GM21717 (cell line): Measurements from ENCODE around the gene CLEC3B.
"Not testable (repeated sequence)": the region's sequence is repeated elsewhere in the genome, so short reads cannot be mapped to it uniquely, and the experiment has no call there.

Source experiments
- ATAC-seq: cut with Tn5 transposase; IDR thresholded peaks from one replicate; pipeline ENCODE4 v1.9.1; 2021; ENCODE audit warnings: mild to moderate bottlenecking, moderate library complexity; ENCODE audit not compliant: unreplicated experiment

CLEC3B gene

DNA sequence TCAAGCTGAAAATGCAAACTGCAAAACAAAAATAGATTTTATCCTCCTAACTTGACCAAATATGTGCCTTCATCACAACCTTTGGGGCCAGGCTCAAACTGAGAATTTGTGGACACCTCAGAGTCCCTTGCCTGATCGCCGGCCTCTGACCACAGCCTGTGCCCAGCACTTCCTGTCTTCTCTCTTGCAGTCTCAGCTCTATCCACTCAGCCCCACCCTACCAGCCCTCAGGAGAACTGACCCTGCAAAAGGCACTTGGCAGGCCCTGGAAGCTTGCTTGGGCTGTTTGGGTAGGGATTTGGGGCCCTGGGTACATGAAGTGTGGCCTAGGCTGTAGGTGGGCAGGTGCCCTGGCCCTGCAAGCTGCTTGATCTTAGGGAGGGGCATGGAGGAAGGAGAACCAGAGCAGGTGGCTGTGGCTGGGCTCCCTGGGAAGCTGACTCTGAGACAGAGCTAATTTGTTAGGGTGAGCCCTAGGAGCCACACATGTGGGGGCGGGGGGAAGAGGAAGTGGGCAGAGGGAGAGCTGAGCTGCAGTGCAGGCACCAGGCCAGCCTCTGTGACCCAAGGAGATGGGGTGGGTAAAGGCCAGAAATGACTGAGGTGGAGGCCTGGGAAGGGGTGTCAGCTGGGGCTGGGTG is 8.6 kb downstream of the CLEC3B start:
- ATAC-seq: no peak

DNA sequence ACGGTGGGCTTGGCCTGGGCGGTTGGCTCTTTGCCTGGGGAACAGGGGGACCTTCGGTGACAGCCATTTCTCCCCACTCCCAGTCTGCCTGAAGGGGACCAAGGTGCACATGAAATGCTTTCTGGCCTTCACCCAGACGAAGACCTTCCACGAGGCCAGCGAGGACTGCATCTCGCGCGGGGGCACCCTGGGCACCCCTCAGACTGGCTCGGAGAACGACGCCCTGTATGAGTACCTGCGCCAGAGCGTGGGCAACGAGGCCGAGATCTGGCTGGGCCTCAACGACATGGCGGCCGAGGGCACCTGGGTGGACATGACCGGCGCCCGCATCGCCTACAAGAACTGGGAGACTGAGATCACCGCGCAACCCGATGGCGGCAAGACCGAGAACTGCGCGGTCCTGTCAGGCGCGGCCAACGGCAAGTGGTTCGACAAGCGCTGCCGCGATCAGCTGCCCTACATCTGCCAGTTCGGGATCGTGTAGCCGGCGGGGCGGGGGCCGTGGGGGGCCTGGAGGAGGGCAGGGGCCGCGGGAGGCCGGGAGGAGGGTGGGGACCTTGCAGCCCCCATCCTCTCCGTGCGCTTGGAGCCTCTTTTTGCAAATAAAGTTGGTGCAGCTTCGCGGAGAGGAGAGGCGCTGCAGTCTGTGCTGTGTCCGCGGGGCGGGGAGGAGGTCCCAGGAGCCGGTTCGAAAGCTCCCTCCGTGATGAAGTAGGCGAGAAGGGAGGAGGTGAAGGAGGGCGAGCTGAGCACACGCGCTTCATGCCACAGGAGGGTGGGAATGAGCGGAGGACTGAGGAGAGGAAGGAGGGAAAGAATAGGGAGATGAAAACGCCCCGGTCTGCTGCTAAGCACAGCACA is 9.6 kb downstream of the CLEC3B start:
- ATAC-seq: no peak

- peak; percentile 73 for ATAC-seq
These were observed 11.8 kb downstream of the CLEC3B start for GRCh38 chr3:45037720-45038455.

DNA sequence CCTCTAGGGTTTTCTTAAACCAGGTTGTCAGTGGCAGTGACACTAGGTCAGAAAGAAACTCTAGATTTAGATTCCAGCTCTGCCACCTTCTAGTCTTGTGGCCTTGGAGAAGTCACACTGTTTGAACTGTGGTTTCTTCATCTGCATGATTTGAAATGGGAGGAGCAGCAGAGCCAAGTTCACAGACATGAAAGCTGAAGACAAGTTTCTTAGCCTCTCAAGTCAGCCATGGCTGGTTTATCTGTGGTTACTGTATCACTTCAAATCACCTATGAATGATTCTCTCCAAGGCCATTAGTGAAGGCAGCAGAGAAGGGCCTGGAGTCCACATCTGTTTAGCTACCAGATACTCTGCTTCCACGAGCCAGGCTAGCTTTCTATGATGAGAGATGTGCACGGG is 15.6 kb downstream of the CLEC3B start:
- no peak for ATAC-seq

DNA sequence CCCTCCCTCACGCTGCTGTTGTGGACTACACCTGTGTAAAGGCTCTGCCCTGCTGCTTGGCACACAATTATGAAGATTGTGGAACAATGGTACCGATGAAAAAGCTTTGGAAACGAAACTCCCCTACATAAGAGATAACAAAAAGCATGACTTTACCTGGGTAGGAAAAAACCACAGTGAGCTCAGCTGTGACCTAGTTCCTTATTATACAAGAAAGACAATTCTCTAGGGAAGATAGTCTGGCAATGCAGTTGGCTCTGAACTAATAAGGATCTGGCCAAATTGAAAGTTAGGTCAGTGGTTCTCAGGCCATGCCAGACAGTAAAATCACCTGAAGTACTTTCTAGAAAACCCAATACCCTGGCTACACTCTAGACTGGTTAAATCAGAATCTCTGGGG is 16.1 kb downstream of the CLEC3B start:
- no peak for ATAC-seq

GRCh38 chr3:45043728-45044299 is 17.7 kb downstream of the CLEC3B start:
- ATAC-seq: no peak

DNA sequence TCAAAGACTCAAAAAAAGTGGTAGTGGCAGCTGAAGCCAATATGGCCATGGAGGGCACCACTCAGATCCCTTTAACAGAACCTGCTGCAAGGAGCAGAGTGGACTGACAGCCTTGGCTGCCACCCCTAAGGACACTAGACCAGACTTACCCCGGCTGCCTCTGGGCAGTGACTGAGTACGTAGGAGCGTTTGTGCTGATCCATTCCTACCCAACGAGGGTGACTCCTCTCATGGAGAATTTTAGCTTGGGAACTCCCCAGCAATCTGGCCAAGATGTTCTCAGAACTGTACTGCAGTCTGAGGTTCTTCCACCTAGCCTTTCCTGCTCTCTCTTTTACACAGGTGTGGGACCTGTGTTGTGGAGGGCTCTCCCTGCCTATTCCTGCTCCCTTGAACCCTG is 22.1 kb downstream of the CLEC3B start:
- no peak for ATAC-seq

- ATAC-seq: no peak
These were observed 23.7 kb downstream of the CLEC3B start for GRCh38 chr3:45049807-45050206.

GRCh38 chr3:45051685-45052084 is 25.6 kb downstream of the CLEC3B start:
- ATAC-seq: no peak

GRCh38 chr3:45053805-45054195 is 27.7 kb downstream of the CLEC3B start:
- ATAC-seq: not testable (repeated sequence)

DNA sequence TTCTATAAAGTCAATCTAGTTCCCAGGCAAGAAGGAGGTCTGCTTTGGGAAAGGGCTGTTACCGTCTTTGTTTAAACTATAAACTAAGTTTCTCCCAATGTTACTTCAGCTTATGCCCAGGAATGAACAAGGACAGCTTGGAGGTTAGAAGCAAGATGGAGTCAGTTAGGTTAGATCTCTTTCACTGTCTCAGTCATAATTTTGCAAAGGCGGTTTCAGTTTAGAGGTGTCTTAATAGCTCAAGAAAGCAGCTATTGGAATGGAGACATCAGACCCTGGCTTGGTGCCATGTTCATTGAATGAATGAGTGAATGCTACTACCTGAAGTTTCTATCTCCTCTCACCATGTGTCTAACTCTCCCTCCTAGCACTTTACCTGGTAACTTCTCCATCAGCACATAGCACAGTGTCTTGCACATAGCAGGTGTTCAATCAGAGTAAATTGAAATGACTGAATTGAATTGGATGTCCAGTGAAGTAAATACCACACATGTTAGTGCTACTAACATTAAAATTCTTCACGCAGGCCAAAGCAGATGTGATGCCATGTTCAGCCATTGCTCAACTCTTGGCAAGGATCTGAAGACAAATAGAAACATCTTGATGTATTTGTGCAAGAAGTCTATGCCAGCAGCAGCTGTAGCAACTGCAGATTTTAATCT is 28.2 kb downstream of the CLEC3B start:
- ATAC-seq: no peak

DNA sequence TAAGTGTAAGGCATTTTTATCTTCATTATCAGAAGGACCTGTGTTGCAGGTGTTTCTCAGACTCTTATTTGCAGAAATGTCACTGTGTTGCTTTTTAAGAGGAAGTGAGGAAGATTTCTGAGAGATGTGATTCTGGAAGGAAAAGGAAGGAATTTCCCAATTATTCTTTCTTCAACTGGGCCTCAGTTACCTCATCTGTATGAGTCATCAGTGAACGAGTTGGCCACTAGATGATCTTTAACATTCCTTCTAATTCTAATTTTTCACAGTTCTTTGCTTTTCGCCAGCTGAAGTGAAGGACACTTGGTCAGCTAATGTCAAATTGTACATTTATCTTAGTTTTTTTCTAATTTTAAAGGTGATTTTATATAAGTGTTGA is 28.9 kb downstream of the CLEC3B start:
- no peak for ATAC-seq

- ATAC-seq: no peak
These were observed 29.5 kb downstream of the CLEC3B start for GRCh38 chr3:45055411-45056143.

DNA sequence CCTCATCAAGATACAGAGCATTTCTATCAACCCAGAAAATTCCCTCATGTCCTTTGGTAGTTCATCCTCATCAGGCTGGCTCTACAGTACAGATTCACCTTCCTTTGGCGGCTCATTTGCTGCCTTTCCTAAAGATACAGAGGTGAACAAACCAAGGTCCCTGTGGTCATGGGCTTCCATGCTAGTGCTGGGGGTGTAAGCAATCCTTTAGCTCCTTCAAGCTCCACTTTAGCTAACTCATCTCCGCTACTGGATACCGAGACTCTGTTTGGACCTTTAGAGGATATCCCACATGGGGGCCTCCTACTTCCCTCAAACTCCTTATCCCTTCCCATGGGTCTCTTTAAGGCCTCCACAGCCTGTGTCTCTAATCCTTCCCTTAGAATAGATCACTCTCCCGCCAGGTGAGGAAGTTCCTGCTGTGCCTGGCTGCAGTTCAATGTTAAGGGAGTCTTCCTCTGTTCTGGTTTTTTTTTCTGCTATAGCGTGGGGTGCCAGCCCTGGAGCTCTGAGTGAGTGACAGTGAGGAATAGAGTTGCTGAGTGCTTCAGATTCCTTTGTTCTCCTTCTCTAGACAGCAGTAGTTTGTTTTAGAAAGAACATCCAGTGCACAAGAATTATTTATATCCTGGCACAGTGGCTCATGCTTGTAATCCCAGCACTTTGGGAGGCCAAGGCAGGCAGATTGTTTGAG is 30.7 kb downstream of the CLEC3B start:
- no peak for ATAC-seq

DNA sequence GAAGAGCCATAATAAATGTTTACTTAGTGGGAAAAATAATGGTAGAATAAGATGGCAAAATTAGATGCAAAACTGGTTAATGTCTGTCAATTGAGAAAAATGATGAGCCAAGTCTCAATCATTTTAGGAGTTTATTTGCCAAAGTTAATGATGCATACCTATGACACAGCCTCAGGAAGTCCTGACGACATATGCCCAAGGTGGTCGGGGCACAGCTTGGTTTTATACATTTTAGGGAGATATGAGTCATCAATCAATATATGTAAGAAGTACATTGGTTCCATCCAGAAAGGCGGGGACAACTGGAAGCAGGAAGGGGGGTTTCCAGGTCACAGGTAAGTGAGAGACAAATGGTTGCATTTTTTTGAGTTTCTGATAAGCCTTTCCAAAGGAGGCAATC is 31.5 kb downstream of the CLEC3B start:
- ATAC-seq: no peak

GRCh38 chr3:45059132-45059531 is 33.0 kb downstream of the CLEC3B start:
- no peak for ATAC-seq

DNA sequence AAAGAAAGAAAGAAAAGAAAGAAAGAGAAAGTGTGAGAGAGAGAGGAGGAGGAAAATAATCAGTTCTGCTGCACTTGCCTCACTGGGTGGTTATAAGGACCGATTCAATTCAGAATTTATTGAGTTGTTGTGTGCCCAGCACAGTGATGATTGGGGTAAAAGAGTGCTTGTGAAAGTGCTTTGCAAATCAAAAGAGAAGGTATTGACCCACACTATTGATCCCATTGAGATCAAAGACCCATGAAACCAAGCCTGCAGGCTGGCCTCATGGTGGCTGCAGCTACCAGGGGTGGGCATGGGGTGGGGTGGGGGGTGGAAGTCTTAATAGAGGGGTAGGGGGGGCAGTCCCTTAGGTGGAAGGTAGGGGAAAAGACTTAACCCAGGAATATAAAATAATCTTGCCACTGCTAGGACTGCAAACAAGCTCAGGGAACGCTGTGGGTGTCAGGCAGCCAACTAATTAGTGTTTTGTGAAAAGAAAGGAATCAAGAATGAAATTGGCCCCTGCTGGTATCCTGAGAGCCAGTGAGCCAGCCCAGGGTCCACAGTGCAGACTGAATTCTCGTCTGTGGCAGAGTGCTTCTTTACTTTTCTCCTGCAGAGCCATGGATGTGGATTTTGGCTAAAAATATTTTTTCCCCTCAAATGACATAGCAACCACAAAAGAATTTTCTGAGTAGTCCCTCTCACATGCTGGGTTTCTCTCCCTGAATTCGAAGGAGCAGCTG is 34.2 kb downstream of the CLEC3B start:
- ATAC-seq: no peak

- ATAC-seq: no peak
These were observed 36.6 kb downstream of the CLEC3B start for GRCh38 chr3:45062697-45063070.
